Measurements from ENCODE around the gene PHLPP1.

- TF ChIP-seq REST (IDR thresholded peaks at IDR 0.05; ENCODE audit: low read depth) (no peak), POLR2AphosphoS5 (IDR thresholded peaks at IDR 0.05; ENCODE audit: low read depth, low read length) (no peak), CTCF (IDR thresholded peaks at IDR 0.05 in 2 of 3, conservative IDR thresholded peaks at IDR 0.05 in 1 of 3; ENCODE audit: borderline replicate concordance in 1 of 3, insufficient read depth in 1 of 3, low read depth in 2 of 3, low read length in 2 of 3) (no peak), SRF (IDR thresholded peaks at IDR 0.05; ENCODE audit: low read depth) (no peak), POLR2A (IDR thresholded peaks at IDR 0.05; ENCODE audit: borderline replicate concordance, extremely low read depth, insufficient read depth, insufficient read length) (no peak), SIN3A (IDR thresholded peaks at IDR 0.05; ENCODE audit: low read depth) (no peak), YY1 (IDR thresholded peaks at IDR 0.05; ENCODE audit: extremely low read depth, insufficient replicate concordance, low read depth, low read length) (no peak), EZH2 (IDR thresholded peaks at IDR 0.05) (no peak), TCF7L2 (IDR thresholded peaks at IDR 0.05; ENCODE audit: borderline replicate concordance, extremely low read depth, insufficient read depth, insufficient read length) (no peak), JUND (IDR thresholded peaks at IDR 0.05) (no peak), CBX3 (IDR thresholded peaks at IDR 0.05; ENCODE audit: low read depth) (no peak)
These were observed 290.0 kb downstream of the PHLPP1 start for GRCh38 chr18:63005306-63005705.

Measured in HCT116 (cell line).